Tibial nerve (tissue), 3 donors: ENCODE results near the gene TLDC2.

Experiments used
- POLR2A ChIP-seq, 2 donors: fragments of 450-650 bp; IDR thresholded peaks; one replicate each; pipeline ENCODE4 v1.6.1; 2017; ENCODE audit warnings: antibody characterized with exemption in 2 of 2, mild to moderate bottlenecking in 2 of 2, moderate library complexity in 2 of 2
- TF ChIP-seq, protein P1 (sequence below), 5 experiments: fragments of 200-600 bp in 3 of 5; fragments of 450-650 bp in 2 of 5; sonication (generic) in 3 of 5; IDR thresholded peaks; one replicate each; pipeline ENCODE4 v1.5.1; 2016 to 2019; ENCODE audit warnings: antibody characterized with exemption in 5 of 5, mild to moderate bottlenecking in 3 of 5, moderate library complexity in 2 of 5

DNA sequence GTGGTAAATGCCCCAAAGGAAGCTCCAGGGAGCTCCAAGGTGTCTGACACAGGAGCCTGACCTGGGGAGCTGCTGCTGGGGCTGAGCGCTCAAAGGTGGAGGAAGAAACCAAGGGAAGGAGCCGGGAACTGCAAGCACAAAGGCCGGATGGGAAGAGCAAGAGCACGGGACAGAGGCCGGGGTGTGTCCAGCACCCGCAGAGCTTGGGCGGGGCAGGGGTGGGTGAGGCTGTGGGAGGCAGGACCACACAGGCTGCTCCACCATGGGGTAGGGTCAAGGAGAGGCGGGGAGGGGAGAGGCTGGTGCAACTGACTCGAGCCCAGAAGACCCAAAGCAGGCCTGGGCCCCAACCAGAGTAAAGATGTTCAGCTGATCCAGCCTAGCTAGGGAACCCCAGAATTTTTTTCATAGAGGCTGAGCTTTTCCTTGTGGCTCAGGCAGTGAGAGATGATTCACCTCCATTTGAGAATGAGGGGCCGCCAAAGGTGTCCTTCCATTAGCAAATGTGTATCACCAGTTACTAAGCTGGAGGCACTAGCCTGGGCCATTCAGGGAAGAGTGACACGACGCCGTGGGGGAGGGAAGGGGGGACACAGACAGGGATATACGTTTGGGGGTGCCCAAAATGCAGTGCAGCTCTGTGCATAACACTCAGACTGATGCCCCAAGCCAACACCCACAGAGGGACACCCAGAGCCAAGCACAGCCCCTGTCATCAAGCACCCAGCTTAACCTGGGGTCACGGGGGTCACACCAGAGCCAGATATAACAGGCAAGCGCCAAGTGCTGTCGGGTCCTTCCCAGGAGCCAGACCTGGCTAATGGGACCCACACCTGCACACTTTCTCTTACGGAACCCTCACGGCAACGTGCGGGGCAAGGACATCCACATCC is 21.3 kb upstream of the TLDC2 start:
- no peak for TF ChIP-seq POLR2A (IDR thresholded peaks at IDR 0.05)
- TF ChIP-seq, protein P1, sequence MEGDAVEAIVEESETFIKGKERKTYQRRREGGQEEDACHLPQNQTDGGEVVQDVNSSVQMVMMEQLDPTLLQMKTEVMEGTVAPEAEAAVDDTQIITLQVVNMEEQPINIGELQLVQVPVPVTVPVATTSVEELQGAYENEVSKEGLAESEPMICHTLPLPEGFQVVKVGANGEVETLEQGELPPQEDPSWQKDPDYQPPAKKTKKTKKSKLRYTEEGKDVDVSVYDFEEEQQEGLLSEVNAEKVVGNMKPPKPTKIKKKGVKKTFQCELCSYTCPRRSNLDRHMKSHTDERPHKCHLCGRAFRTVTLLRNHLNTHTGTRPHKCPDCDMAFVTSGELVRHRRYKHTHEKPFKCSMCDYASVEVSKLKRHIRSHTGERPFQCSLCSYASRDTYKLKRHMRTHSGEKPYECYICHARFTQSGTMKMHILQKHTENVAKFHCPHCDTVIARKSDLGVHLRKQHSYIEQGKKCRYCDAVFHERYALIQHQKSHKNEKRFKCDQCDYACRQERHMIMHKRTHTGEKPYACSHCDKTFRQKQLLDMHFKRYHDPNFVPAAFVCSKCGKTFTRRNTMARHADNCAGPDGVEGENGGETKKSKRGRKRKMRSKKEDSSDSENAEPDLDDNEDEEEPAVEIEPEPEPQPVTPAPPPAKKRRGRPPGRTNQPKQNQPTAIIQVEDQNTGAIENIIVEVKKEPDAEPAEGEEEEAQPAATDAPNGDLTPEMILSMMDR (IDR thresholded peaks at IDR 0.05) = no peak
